ENCODE data around the gene IDH2.

IDH2 gene

GRCh38 chr15:90090226-90090848 is 11.9 kb downstream of the IDH2 start:
- no peak for DNase-seq

GRCh38 chr15:90087454-90088154 is 14.7 kb downstream of the IDH2 start:
- DNase-seq, result peak; percentile 67
- in situ Hi-C loops (cut with MboI; ENCODE audit: low pct_unique_long_range_greater_than_20kb, low sequenced_read_pairs), result loop anchor here (25.0 kb wide), 2 partner anchors 175 to 325 kb away; partner anchors contain the start of genes ARPIN and MESP1

More at GRCh38 chr15:90090226-90090848, 11.9 kb downstream of the IDH2 start:
- in situ Hi-C loops (cut with MboI; ENCODE audit: low pct_unique_long_range_greater_than_20kb, low sequenced_read_pairs), result loop anchor here (25.0 kb wide), 2 partner anchors 178 to 328 kb away; partner anchors contain the start of genes ARPIN and MESP1

- peak; percentile 69 for DNase-seq
- in situ Hi-C loops (cut with MboI; ENCODE audit: low pct_unique_long_range_greater_than_20kb, low sequenced_read_pairs), result loop anchor here (25.0 kb wide), 2 partner anchors 175 to 325 kb away; partner anchors contain the start of genes ARPIN and MESP1
These were observed 15.4 kb downstream of the IDH2 start for GRCh38 chr15:90086868-90087268.

GRCh38 chr15:90085565-90085964 is 16.7 kb downstream of the IDH2 start:
- in situ Hi-C loops (cut with MboI; ENCODE audit: low pct_unique_long_range_greater_than_20kb, low sequenced_read_pairs), result loop anchor here (25.0 kb wide), 2 partner anchors 173 to 323 kb away; partner anchors contain the start of genes ARPIN and MESP1

GRCh38 chr15:90084876-90085423 is 17.3 kb downstream of the IDH2 start:
- DNase-seq, result no peak
- in situ Hi-C loops (cut with MboI; ENCODE audit: low pct_unique_long_range_greater_than_20kb, low sequenced_read_pairs), result loop anchor here (25.0 kb wide), 2 partner anchors 173 to 323 kb away; partner anchors contain the start of genes ARPIN and MESP1

More at GRCh38 chr15:90085565-90085964, 16.7 kb downstream of the IDH2 start:
- DNase-seq, result no peak

GRCh38 chr15:90083954-90084607 is 18.2 kb downstream of the IDH2 start:
- DNase-seq, result no peak
- in situ Hi-C loops (cut with MboI; ENCODE audit: low pct_unique_long_range_greater_than_20kb, low sequenced_read_pairs), result loop anchor here (25.0 kb wide), 2 partner anchors 172 to 322 kb away; partner anchors contain the start of genes ARPIN and MESP1

- in situ Hi-C loops (cut with MboI; ENCODE audit: low pct_unique_long_range_greater_than_20kb, low sequenced_read_pairs), result loop anchor here (25.0 kb wide), 2 partner anchors 171 to 321 kb away; partner anchors contain the start of genes ARPIN and MESP1
- DNase-seq, result no peak
These were observed 18.8 kb downstream of the IDH2 start for GRCh38 chr15:90083419-90083818.

- DNase-seq, result no peak
- in situ Hi-C loops (cut with MboI; ENCODE audit: low pct_unique_long_range_greater_than_20kb, low sequenced_read_pairs), result loop anchor here (25.0 kb wide), 2 partner anchors 170 to 320 kb away; partner anchors contain the start of genes ARPIN and MESP1
These were observed 20.0 kb downstream of the IDH2 start for GRCh38 chr15:90082140-90082715.

- in situ Hi-C loops (cut with MboI; ENCODE audit: low pct_unique_long_range_greater_than_20kb, low sequenced_read_pairs), result loop anchor here (25.0 kb wide), 2 partner anchors 169 to 319 kb away; partner anchors contain the start of genes ARPIN and MESP1
- DNase-seq, result no peak
These were observed 21.4 kb downstream of the IDH2 start for GRCh38 chr15:90080818-90081393.

- in situ Hi-C loops (cut with MboI; ENCODE audit: low pct_unique_long_range_greater_than_20kb, low sequenced_read_pairs), result loop anchor here (25.0 kb wide), 2 partner anchors 168 to 318 kb away; partner anchors contain the start of genes ARPIN and MESP1
- no peak for DNase-seq
These were observed 21.9 kb downstream of the IDH2 start for GRCh38 chr15:90080458-90080755.

- in situ Hi-C loops (cut with MboI; ENCODE audit: low pct_unique_long_range_greater_than_20kb, low sequenced_read_pairs), result loop anchor here (25.0 kb wide), 2 partner anchors 168 to 318 kb away; partner anchors contain the start of genes ARPIN and MESP1
These were observed 22.4 kb downstream of the IDH2 start for GRCh38 chr15:90079619-90080457.

GRCh38 chr15:90078965-90079364 is 23.3 kb downstream of the IDH2 start:
- in situ Hi-C loops (cut with MboI; ENCODE audit: low pct_unique_long_range_greater_than_20kb, low sequenced_read_pairs), result loop anchor here (25.0 kb wide), 2 partner anchors 167 to 317 kb away; partner anchors contain the start of genes ARPIN and MESP1
- no peak for DNase-seq

More at GRCh38 chr15:90079619-90080457, 22.4 kb downstream of the IDH2 start:
- no peak for DNase-seq

GRCh38 chr15:90076716-90077115 is 25.6 kb downstream of the IDH2 start:
- in situ Hi-C loops (cut with MboI; ENCODE audit: low pct_unique_long_range_greater_than_20kb, low sequenced_read_pairs), result loop anchor here (25.0 kb wide), 2 partner anchors 164 to 314 kb away; partner anchors contain the start of genes ARPIN and MESP1
- DNase-seq, result no peak

GRCh38 chr15:90075420-90076289 is 26.6 kb downstream of the IDH2 start:
- in situ Hi-C loops (cut with MboI; ENCODE audit: low pct_unique_long_range_greater_than_20kb, low sequenced_read_pairs), result loop anchor here (25.0 kb wide), 2 partner anchors 163 to 313 kb away; partner anchors contain the start of genes ARPIN and MESP1
- no peak for DNase-seq

GRCh38 chr15:90074916-90075315 is 27.4 kb downstream of the IDH2 start:
- in situ Hi-C loops (cut with MboI; ENCODE audit: low pct_unique_long_range_greater_than_20kb, low sequenced_read_pairs), result loop anchor here (25.0 kb wide), 2 partner anchors 163 to 313 kb away; partner anchors contain the start of genes ARPIN and MESP1
- no peak for DNase-seq

GRCh38 chr15:90074023-90074422 is 28.2 kb downstream of the IDH2 start:
- no peak for DNase-seq
- in situ Hi-C loops (cut with MboI; ENCODE audit: low pct_unique_long_range_greater_than_20kb, low sequenced_read_pairs), result no loop called here
